NB4 (cell line): ENCODE measurements around the gene TCN2.

ENCODE experiments used
- CTCF ChIP-seq: IDR thresholded peaks from one replicate; pipeline ENCODE4 v1.5.1; 2012; ENCODE audit warnings: low read depth, low read length
- MAX ChIP-seq: IDR thresholded peaks from 2 replicates; pipeline ENCODE4 v1.6.1; 2011; ENCODE audit warnings: low read depth, low read length
- MYC ChIP-seq: IDR thresholded peaks from 2 replicates; pipeline ENCODE4 v1.6.1; 2011; ENCODE audit warnings: low read depth, low read length

- TF ChIP-seq CTCF (no peak), MYC (no peak), MAX (no peak)
Observed at GRCh38 chr22:30596886-30597285, 10.1 kb upstream of the TCN2 start.
